HepG2 (cell line): ENCODE results near the gene CCDC91.

ENCODE experiments used
- ATF4 ChIP-seq, 2 experiments: fragments of 450-650 bp in 1 of 2; sonication (generic) in 1 of 2; formaldehyde crosslinking; IDR thresholded peaks; 2 replicates each; pipeline versions ENCODE4 v1.5.0 to v1.8.0; 2020 to 2022; ENCODE audit warnings: mild to moderate bottlenecking in 1 of 2, missing genetic modification reagents in 1 of 2
- CHD2 ChIP-seq: IDR thresholded peaks from 2 replicates; pipeline ENCODE4 v1.6.1; 2011; ENCODE audit warnings: low read depth, low read length, improper control_type of control experiment
- FOXA1 ChIP-seq, 2 experiments: fragments of 450-650 bp in 1 of 2; sonication (generic) in 1 of 2; formaldehyde crosslinking in 1 of 2; IDR thresholded peaks; 2 replicates each; pipeline versions ENCODE4 v1.4.0 to v1.6.1; 2016 to 2020; ENCODE audit warnings: missing genetic modification reagents in 1 of 2
- IKZF4 ChIP-seq: sonication (generic); formaldehyde crosslinking; IDR thresholded peaks from 2 replicates; pipeline ENCODE4 v1.5.1; 2020; ENCODE audit warnings: borderline replicate concordance, mild to moderate bottlenecking, low read depth, missing genetic modification reagents; ENCODE audit errors: not compliant biosample characterization
- REST ChIP-seq, 2 experiments: IDR thresholded peaks; 2 replicates each; pipeline ENCODE4 v1.6.1; 2011 to 2012; ENCODE audit warnings: low read length in 2 of 2, borderline replicate concordance in 1 of 2, low read depth in 1 of 2, mild to moderate bottlenecking in 1 of 2, moderate library complexity in 1 of 2
- SNAPC5 ChIP-seq: sonication (generic); formaldehyde crosslinking; IDR thresholded peaks from 2 replicates; pipeline ENCODE4 v1.8.1; 2023; ENCODE audit warnings: mild to moderate bottlenecking, missing genetic modification reagents, borderline replicate concordance
- TCF7 ChIP-seq: sonication (generic); IDR thresholded peaks from 2 replicates; pipeline ENCODE4 v1.6.1; 2016; ENCODE audit warnings: antibody characterized with exemption, low read depth
- TEAD2 ChIP-seq: sonication (generic); formaldehyde crosslinking; IDR thresholded peaks from 2 replicates; pipeline ENCODE4 v1.9.0; 2021; ENCODE audit warnings: missing genetic modification reagents
- ZNF451 ChIP-seq: sonication (generic); formaldehyde crosslinking; IDR thresholded peaks from 2 replicates; pipeline ENCODE4 v1.5.0; 2020; ENCODE audit warnings: mild to moderate bottlenecking, missing genetic modification reagents
- ZNF513 ChIP-seq: sonication (generic); formaldehyde crosslinking; conservative IDR thresholded peaks from 2 replicates; pipeline ENCODE4 v1.5.0; 2020; ENCODE audit warnings: missing genetic modification reagents
- TF ChIP-seq, protein P1 (sequence below): sonication (generic); formaldehyde crosslinking; IDR thresholded peaks from 2 replicates; pipeline ENCODE4 v1.5.0; 2020; ENCODE audit warnings: mild to moderate bottlenecking, missing genetic modification reagents, moderate library complexity
- TF ChIP-seq, protein P2 (sequence below): sonication (generic); formaldehyde crosslinking; IDR thresholded peaks from 2 replicates; pipeline ENCODE4 v1.5.0; 2020; ENCODE audit warnings: missing genetic modification reagents
- TF ChIP-seq, protein P3 (sequence below): sonication (generic); formaldehyde crosslinking; IDR thresholded peaks from 2 replicates; pipeline ENCODE4 v1.4.0; 2020; ENCODE audit warnings: missing genetic modification reagents, borderline replicate concordance
- TF ChIP-seq, protein P4 (sequence below): sonication (generic); formaldehyde crosslinking; IDR thresholded peaks from 2 replicates; pipeline ENCODE4 v1.9.0; 2022; ENCODE audit warnings: missing genetic modification reagents, mild to moderate bottlenecking, borderline replicate concordance

DNA sequence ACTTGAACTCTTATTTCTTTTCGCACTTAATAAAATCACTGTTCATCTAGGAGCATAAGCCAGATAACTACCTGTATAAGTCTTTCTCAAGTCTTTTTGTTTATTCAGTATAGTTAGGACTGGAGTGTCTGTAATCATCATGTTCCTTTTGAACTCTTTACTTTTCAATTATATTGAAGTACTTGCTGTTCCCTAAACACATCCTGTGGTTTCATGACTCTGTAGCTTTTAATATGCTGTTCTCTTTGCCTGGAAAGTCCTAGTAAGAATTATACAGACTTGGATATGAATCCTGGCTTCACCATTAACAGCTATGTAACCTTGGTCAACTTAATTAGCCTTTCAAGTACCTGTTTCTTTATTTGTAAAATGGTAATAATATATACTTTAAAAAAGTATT is 88.2 kb downstream of the CCDC91 start:
- TF ChIP-seq ZNF513 (CRISPR knock-in tag) (no peak), TCF7 (no peak), FOXA1 (IDR thresholded peaks at IDR 0.05) (no peak), FOXA1 (CRISPR knock-in tag; IDR thresholded peaks at IDR 0.05) (no peak), SNAPC5 (no peak), IKZF4 (CRISPR knock-in tag) (no peak), ZNF451 (no peak), REST (IDR thresholded peaks at IDR 0.05; ENCODE audit: borderline replicate concordance in 1 of 2, low read depth in 1 of 2, low read length in 2 of 2) (no peak), ATF4 (CRISPR knock-in tag; IDR thresholded peaks at IDR 0.05) (no peak), TEAD2 (no peak), CHD2 (no peak)
- TF ChIP-seq, protein P1, sequence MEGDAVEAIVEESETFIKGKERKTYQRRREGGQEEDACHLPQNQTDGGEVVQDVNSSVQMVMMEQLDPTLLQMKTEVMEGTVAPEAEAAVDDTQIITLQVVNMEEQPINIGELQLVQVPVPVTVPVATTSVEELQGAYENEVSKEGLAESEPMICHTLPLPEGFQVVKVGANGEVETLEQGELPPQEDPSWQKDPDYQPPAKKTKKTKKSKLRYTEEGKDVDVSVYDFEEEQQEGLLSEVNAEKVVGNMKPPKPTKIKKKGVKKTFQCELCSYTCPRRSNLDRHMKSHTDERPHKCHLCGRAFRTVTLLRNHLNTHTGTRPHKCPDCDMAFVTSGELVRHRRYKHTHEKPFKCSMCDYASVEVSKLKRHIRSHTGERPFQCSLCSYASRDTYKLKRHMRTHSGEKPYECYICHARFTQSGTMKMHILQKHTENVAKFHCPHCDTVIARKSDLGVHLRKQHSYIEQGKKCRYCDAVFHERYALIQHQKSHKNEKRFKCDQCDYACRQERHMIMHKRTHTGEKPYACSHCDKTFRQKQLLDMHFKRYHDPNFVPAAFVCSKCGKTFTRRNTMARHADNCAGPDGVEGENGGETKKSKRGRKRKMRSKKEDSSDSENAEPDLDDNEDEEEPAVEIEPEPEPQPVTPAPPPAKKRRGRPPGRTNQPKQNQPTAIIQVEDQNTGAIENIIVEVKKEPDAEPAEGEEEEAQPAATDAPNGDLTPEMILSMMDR (CRISPR knock-in tag): no peak
- TF ChIP-seq, protein P2, sequence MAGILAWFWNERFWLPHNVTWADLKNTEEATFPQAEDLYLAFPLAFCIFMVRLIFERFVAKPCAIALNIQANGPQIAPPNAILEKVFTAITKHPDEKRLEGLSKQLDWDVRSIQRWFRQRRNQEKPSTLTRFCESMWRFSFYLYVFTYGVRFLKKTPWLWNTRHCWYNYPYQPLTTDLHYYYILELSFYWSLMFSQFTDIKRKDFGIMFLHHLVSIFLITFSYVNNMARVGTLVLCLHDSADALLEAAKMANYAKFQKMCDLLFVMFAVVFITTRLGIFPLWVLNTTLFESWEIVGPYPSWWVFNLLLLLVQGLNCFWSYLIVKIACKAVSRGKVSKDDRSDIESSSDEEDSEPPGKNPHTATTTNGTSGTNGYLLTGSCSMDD (CRISPR knock-in tag): no peak
- TF ChIP-seq, protein P3, sequence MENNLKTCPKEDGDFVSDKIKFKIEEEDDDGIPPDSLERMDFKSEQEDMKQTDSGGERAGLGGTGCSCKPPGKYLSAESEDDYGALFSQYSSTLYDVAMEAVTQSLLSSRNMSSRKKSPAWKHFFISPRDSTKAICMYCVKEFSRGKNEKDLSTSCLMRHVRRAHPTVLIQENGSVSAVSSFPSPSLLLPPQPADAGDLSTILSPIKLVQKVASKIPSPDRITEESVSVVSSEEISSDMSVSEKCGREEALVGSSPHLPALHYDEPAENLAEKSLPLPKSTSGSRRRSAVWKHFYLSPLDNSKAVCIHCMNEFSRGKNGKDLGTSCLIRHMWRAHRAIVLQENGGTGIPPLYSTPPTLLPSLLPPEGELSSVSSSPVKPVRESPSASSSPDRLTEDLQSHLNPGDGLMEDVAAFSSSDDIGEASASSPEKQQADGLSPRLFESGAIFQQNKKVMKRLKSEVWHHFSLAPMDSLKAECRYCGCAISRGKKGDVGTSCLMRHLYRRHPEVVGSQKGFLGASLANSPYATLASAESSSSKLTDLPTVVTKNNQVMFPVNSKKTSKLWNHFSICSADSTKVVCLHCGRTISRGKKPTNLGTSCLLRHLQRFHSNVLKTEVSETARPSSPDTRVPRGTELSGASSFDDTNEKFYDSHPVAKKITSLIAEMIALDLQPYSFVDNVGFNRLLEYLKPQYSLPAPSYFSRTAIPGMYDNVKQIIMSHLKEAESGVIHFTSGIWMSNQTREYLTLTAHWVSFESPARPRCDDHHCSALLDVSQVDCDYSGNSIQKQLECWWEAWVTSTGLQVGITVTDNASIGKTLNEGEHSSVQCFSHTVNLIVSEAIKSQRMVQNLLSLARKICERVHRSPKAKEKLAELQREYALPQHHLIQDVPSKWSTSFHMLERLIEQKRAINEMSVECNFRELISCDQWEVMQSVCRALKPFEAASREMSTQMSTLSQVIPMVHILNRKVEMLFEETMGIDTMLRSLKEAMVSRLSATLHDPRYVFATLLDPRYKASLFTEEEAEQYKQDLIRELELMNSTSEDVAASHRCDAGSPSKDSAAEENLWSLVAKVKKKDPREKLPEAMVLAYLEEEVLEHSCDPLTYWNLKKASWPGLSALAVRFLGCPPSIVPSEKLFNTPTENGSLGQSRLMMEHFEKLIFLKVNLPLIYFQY: no peak
- TF ChIP-seq, protein P4, sequence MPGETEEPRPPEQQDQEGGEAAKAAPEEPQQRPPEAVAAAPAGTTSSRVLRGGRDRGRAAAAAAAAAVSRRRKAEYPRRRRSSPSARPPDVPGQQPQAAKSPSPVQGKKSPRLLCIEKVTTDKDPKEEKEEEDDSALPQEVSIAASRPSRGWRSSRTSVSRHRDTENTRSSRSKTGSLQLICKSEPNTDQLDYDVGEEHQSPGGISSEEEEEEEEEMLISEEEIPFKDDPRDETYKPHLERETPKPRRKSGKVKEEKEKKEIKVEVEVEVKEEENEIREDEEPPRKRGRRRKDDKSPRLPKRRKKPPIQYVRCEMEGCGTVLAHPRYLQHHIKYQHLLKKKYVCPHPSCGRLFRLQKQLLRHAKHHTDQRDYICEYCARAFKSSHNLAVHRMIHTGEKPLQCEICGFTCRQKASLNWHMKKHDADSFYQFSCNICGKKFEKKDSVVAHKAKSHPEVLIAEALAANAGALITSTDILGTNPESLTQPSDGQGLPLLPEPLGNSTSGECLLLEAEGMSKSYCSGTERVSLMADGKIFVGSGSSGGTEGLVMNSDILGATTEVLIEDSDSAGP (CRISPR knock-in tag): no peak
